ENCODE measurements around the gene LITAF.
"Not testable (repeated sequence)": the region's sequence is repeated elsewhere in the genome, so short reads cannot be mapped to it uniquely, and the experiment has no call there.

The LITAF gene

DNA sequence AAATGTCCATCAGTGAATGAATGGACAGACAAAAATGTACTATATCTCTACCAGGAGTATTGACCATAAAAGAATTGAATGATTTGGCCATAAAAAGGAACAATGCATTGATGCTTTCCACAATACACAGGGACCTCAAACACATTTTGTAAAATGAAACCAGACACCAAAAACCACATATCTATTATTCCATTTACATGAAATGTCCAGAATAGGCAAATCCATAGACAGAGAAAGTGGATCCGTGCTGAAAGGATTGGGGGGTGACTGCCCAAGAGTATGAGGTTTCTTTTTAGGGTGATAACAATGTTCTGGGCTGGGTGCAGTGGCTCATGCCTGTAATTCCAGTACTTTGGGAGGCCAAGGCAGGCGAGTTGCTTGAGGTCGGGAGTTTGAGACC, 6.9 kb upstream of the LITAF start:
- Histone ChIP-seq H3K9ac (ENCODE audit: low read length) (no peak overlapping the region), H3K4me3 (ENCODE audit: low read length) (no peak overlapping the region), H3K9me3 (ENCODE audit: control insufficient read depth, low read depth, low read length) (no peaks in the 10 kb centered on the region), H3K36me3 (ENCODE audit: control insufficient read depth, low read depth, low read length) (no peaks in the 10 kb centered on the region), H3K4me1 (ENCODE audit: control insufficient read depth, low read depth, low read length) (peaks cover 22% of the 10 kb centered on the region), H3K27ac (ENCODE audit: low read length) (no peak overlapping the region), H3K27me3 (ENCODE audit: control insufficient read depth, insufficient read depth, low read length) (no peaks in the 10 kb centered on the region)

DNA sequence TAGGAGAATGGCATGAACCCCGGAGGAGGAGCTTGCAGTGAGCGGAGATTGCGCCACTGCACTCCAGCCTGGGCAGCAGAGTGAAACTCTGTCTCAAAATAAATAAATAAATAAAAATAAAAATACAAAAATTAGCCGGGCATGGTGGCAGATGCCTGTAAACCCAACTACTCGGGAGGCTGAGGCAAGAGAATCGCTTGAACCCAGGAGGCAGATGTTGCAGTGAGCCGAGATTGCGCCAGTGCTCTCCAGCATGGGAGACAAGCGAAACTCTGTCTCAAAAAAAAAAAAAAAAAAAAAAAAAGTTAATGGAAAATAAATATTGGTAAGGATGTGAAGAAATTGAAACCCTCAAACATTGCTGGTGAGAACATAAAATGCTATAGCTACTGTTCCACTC, 6.4 kb upstream of the LITAF start:
- H3K4me1 ChIP-seq (ENCODE audit: control insufficient read depth, low read depth, low read length) = peaks cover 18% of the 10 kb centered on the region
- H3K4me3 ChIP-seq (ENCODE audit: low read length); H3K9me3 ChIP-seq (ENCODE audit: control insufficient read depth, low read depth, low read length); H3K27ac ChIP-seq (ENCODE audit: low read length); H3K27me3 ChIP-seq (ENCODE audit: control insufficient read depth, insufficient read depth, low read length); H3K36me3 ChIP-seq (ENCODE audit: control insufficient read depth, low read depth, low read length); H3K9ac ChIP-seq (ENCODE audit: low read length): not testable (repeated sequence)

DNA sequence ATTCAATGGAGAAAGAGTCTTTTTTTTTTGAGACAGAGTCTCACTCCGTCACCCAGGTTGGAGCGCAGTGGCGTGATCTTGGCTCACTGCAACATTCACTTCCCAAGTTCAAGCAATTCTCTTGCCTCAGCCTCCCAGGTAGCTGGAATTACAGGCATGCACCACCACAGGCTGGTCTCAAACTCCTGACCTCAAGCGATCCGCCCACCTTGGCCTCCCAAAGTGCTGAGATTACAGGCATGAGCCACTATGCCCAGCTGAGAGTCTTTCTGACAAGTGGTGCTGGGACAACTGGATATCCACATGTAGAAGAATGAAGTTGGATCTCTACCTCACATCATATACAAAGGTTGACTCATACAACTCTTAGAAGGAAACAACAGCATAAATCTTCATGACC, 4.9 kb upstream of the LITAF start:
- not testable (repeated sequence) for H3K9ac ChIP-seq (ENCODE audit: low read length); H3K36me3 ChIP-seq (ENCODE audit: control insufficient read depth, low read depth, low read length); H3K4me3 ChIP-seq (ENCODE audit: low read length); H3K27ac ChIP-seq (ENCODE audit: low read length); H3K9me3 ChIP-seq (ENCODE audit: control insufficient read depth, low read depth, low read length); H3K27me3 ChIP-seq (ENCODE audit: control insufficient read depth, insufficient read depth, low read length)
- H3K4me1 ChIP-seq (ENCODE audit: control insufficient read depth, low read depth, low read length) = peaks cover 11% of the 10 kb centered on the region

DNA sequence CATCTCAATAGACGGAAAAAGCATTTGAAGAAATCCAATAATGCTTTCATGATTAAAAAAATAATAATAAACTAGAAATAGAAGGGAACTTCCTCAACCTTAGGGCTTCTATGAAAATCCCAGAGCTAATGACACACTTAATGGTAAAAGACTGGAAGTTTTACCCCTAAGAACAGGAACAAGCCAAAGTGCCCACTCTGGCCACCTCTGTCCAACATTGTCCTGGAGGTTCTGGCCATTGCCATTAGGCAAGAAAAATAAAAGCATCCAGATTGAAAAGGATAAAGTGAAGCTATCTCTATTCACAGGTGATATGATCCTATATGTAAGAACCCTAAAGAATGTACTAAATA, 2.5 kb upstream of the LITAF start:
- peaks cover 17% of the 10 kb centered on the region for H3K4me1 ChIP-seq (ENCODE audit: control insufficient read depth, low read depth, low read length)
- peaks cover 8% of the 10 kb centered on the region for H3K27me3 ChIP-seq (ENCODE audit: control insufficient read depth, insufficient read depth, low read length)
- no peaks in the 10 kb centered on the region for H3K36me3 ChIP-seq (ENCODE audit: control insufficient read depth, low read depth, low read length)
- H3K9me3 ChIP-seq (ENCODE audit: control insufficient read depth, low read depth, low read length) = peaks cover 3% of the 10 kb centered on the region
- H3K9ac ChIP-seq (ENCODE audit: low read length) = no peak overlapping the region
- no peak overlapping the region for H3K4me3 ChIP-seq (ENCODE audit: low read length)
- no peak overlapping the region for H3K27ac ChIP-seq (ENCODE audit: low read length)

DNA sequence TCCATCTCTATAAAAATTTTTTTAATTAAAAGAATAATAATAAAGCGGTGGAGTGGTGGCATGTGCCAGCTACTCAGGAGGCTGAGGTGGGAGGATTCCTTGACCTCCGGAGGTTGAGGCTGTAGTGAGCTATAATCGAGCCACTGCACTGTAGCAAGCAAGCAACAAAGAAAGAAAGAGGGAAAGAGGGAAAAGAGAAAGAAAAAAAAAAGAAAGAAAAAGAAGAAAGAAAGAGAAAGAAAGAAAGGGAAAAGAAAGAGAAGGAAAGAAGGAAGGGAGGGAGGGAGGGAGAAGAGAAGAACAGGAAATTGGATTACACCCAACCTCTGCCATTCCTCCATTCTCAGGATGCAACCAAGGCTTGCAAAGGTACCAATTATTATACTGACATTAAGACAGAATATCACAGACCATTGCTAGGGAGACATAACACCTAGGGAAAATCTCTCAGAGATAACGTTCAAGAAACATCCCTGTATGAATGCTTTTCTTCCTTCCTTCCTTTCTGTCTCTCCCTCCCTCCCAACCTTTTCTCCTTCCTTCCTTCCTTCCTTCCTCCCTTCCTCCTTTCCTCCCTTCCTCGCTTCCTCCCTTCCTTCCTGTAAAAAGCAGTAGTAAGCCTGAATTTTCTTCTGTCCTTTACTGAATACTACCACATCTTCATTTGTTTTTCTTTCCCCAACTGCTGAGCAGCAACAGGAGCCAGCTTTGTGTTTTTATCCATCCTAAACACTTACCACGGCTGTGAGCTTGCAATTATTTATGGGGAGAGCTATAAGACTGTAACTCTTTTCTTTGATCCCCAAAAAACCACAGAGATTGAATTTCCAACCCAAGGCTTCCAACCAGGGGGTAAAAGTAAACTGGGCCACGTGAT, 1.8 kb upstream of the LITAF start:
- H3K36me3 ChIP-seq (ENCODE audit: control insufficient read depth, low read depth, low read length) = no peaks in the 10 kb centered on the region
- peaks cover 8% of the 10 kb centered on the region for H3K27me3 ChIP-seq (ENCODE audit: control insufficient read depth, insufficient read depth, low read length)
- H3K4me3 ChIP-seq (ENCODE audit: low read length) = no peak overlapping the region
- H3K27ac ChIP-seq (ENCODE audit: low read length) = no peak overlapping the region
- no peak overlapping the region for H3K9ac ChIP-seq (ENCODE audit: low read length)
- H3K9me3 ChIP-seq (ENCODE audit: control insufficient read depth, low read depth, low read length) = peaks cover 3% of the 10 kb centered on the region
- peaks cover 23% of the 10 kb centered on the region for H3K4me1 ChIP-seq (ENCODE audit: control insufficient read depth, low read depth, low read length)

DNA sequence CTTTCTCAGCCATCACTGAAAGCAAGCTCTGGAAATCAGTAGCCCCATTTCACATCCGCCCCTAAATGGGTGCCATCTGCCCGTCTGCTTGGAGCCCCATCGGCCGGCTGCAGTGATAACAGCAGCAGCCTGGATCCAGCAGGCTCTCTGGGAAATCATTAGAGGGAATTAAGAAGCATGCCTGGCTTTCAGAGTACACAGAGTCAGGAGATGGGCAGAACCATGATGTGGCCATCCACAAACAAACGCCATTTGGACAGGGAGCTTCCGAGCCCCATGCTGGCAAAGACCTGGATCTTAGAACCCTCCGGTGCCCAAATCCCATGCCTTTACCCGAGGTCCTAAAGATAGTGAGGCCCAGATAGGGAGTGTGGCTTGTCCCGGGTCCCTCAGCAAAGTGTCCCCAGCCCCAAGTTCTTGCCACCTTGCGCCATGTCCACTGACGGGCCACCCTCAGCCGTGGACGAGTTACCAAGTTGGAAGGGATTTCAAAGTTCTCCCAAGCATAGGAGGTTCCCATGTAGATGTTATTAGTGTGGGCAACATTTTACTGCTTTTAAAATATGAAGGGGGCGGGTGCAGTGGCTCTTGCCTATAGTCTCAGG, 1.0 kb upstream of the LITAF start:
- Histone ChIP-seq H3K27ac (ENCODE audit: low read length) (no peak overlapping the region), H3K36me3 (ENCODE audit: control insufficient read depth, low read depth, low read length) (no peaks in the 10 kb centered on the region), H3K9me3 (ENCODE audit: control insufficient read depth, low read depth, low read length) (peaks cover 3% of the 10 kb centered on the region), H3K27me3 (ENCODE audit: control insufficient read depth, insufficient read depth, low read length) (peaks cover 8% of the 10 kb centered on the region), H3K9ac (ENCODE audit: low read length) (peak overlapping the region; percentile 46), H3K4me3 (ENCODE audit: low read length) (peak overlapping the region; percentile 72), H3K4me1 (ENCODE audit: control insufficient read depth, low read depth, low read length) (peaks cover 31% of the 10 kb centered on the region)

DNA sequence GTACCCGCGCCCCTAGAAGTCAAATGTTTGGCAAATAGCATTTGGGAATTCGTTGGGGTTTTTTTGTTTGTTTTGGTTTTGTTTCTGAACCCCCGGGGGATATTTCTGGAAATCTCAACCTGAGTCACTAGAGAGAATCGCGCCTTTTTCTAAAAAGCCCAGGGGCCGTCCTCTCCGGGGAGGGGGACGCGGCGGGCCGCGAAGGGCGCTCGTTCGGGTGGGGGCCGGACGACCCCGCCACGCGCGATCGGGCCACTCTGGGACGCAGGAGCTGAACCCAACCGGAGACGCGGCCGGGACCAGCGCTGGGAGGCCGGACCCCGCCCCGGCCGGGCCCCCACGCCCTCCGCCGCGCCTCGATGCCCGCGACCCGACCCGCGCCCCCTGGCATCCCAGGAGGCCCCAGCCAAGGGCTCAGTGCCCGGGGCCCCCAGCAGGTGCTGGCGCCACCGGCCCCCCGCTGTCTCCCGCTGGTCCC, 302 bp downstream of the LITAF start:
- H3K4me1 ChIP-seq (ENCODE audit: control insufficient read depth, low read depth, low read length) = peaks cover 43% of the 10 kb centered on the region
- H3K27me3 ChIP-seq (ENCODE audit: control insufficient read depth, insufficient read depth, low read length) = peaks cover 8% of the 10 kb centered on the region
- peak overlapping the region; percentile 72 for H3K4me3 ChIP-seq (ENCODE audit: low read length)
- H3K9me3 ChIP-seq (ENCODE audit: control insufficient read depth, low read depth, low read length) = peaks cover 3% of the 10 kb centered on the region
- peak overlapping the region; percentile 56 for H3K9ac ChIP-seq (ENCODE audit: low read length)
- H3K36me3 ChIP-seq (ENCODE audit: control insufficient read depth, low read depth, low read length) = no peaks in the 10 kb centered on the region
- no peak overlapping the region for H3K27ac ChIP-seq (ENCODE audit: low read length)

DNA sequence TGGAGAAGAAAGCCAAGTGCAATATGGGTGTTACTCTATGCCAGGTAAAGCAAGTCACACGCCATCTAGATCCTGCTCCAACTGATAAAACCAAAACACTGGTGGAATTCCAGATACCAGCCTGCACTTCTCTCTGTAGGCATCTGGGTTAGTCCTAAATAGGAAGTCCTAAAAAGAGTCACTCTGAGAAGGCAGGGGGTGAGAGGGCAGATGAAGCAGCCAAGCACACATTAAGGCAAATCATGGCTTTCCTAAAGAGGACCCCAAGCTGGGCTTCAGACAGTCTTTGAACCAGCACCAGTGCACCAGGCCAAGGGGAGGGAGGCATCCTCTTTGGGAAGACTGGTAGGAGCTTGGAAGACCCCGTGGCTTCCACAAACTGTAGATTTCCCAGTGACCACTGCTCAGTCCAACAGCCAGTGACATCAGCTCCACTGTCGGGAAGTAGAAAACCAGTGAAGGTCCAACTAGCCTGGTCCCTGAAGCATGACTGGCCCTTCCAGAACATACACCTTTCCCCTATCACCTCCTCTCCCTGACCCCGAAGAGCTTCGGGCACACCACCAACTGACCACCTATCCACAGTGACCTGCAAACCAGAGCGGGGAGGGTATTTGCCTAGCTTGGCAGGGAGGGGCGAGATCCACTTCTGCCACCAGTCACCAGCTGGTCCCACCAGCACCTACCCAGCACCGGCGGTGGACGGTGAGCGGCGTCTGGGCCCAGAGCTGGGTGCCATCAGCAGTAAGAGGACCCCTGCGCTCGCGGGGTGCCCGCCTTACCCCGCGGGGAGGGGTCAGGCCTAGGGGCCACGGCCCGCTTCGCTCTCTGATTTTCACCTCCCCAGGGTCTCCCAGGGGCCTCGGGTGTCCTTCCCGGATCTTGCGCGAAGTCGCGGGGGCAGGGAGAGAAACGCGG, 1.0 kb downstream of the LITAF start:
- no peaks in the 10 kb centered on the region for H3K36me3 ChIP-seq (ENCODE audit: control insufficient read depth, low read depth, low read length)
- H3K9ac ChIP-seq (ENCODE audit: low read length) = peak overlapping the region; percentile 56
- H3K27ac ChIP-seq (ENCODE audit: low read length) = no peak overlapping the region
- peak overlapping the region; percentile 72 for H3K4me3 ChIP-seq (ENCODE audit: low read length)
- H3K9me3 ChIP-seq (ENCODE audit: control insufficient read depth, low read depth, low read length) = peaks cover 3% of the 10 kb centered on the region
- H3K4me1 ChIP-seq (ENCODE audit: control insufficient read depth, low read depth, low read length) = peaks cover 49% of the 10 kb centered on the region
- peaks cover 8% of the 10 kb centered on the region for H3K27me3 ChIP-seq (ENCODE audit: control insufficient read depth, insufficient read depth, low read length)

DNA sequence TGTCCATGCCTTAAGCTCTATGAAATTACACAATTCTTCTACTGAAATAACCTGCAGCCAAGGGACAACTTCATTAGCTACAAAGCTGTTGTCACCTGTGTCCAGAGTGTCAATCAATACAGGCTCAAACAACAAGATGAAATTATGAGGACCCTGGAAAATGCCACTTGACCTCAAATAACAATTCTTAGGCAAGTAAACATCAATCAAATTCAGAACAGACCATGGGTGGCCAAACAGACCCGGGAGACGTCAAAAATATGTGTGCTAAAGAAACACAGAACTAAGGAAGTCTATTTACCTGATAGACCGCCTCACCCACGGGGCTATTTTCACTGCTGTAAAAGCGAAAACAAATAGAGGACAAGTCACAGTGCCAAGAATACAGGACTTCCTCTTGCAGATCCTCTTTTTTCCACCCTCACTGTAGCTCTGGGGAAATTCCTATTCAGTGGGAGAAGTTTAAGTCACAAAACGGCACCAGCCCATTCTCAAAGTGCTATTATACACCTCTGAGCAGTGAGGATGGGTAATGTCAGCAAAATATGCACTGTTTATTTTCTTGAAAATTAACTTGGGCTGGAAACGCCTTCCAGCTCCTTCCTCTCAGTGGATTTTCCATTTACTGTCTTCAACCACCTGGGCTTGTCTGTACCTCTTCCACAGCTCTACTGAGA, 2.7 kb downstream of the LITAF start:
- H3K9ac ChIP-seq (ENCODE audit: low read length) = no peak overlapping the region
- H3K36me3 ChIP-seq (ENCODE audit: control insufficient read depth, low read depth, low read length) = no peaks in the 10 kb centered on the region
- H3K27me3 ChIP-seq (ENCODE audit: control insufficient read depth, insufficient read depth, low read length) = peaks cover 8% of the 10 kb centered on the region
- H3K4me1 ChIP-seq (ENCODE audit: control insufficient read depth, low read depth, low read length) = peaks cover 49% of the 10 kb centered on the region
- H3K4me3 ChIP-seq (ENCODE audit: low read length) = peak overlapping the region; percentile 18
- peaks cover 3% of the 10 kb centered on the region for H3K9me3 ChIP-seq (ENCODE audit: control insufficient read depth, low read depth, low read length)
- no peak overlapping the region for H3K27ac ChIP-seq (ENCODE audit: low read length)

DNA sequence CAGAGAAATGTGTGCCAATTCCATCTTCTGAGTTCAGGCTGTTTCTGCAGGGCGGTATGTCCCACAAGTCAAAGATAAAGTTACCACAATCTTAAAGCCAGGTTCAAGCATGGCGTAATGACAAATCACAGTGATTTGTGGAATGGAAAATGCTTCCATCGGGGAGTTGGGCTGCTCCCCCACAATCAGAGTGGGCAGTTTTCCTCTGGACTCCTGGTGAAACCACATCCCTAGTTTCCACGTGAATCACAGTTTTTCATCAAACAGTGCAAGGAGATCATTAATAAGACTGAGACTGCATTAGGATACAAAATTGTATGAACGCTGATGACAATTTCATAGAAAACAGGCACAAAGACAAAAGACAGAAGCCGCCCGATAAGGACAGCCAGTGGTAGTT, 3.6 kb downstream of the LITAF start:
- Histone ChIP-seq H3K27ac (ENCODE audit: low read length) (no peak overlapping the region), H3K36me3 (ENCODE audit: control insufficient read depth, low read depth, low read length) (no peaks in the 10 kb centered on the region), H3K9ac (ENCODE audit: low read length) (no peak overlapping the region), H3K27me3 (ENCODE audit: control insufficient read depth, insufficient read depth, low read length) (peaks cover 8% of the 10 kb centered on the region), H3K4me1 (ENCODE audit: control insufficient read depth, low read depth, low read length) (peaks cover 49% of the 10 kb centered on the region), H3K4me3 (ENCODE audit: low read length) (peak overlapping the region; percentile 18), H3K9me3 (ENCODE audit: control insufficient read depth, low read depth, low read length) (peaks cover 3% of the 10 kb centered on the region)

All from iPS-18a (cell line).